GM13976 (cell line): Measurements from ENCODE around the gene GHR.

Experiments used
- DNase-seq: peaks from one replicate; pipeline ENCODE4 v3.0.0; 2012; ENCODE audit warnings: low spot score
- in situ Hi-C: fragments of 300-500 bp; cut with MboI; formaldehyde crosslinking; loops from one replicate; pipeline ENCODE4 v1.12.0; 2022; ENCODE audit warnings: low sequenced_read_pairs, mixed read lengths, inconsistent platforms; ENCODE audit not compliant: unreplicated experiment
- TF ChIP-seq, protein P1 (sequence below): IDR thresholded peaks from 2 replicates; pipeline ENCODE4 v1.5.1; 2012; ENCODE audit warnings: borderline replicate concordance, mild to moderate bottlenecking; ENCODE audit not compliant: insufficient read depth; ENCODE audit errors: extremely low read depth, missing control alignments, control extremely low read depth

GHR gene

DNA sequence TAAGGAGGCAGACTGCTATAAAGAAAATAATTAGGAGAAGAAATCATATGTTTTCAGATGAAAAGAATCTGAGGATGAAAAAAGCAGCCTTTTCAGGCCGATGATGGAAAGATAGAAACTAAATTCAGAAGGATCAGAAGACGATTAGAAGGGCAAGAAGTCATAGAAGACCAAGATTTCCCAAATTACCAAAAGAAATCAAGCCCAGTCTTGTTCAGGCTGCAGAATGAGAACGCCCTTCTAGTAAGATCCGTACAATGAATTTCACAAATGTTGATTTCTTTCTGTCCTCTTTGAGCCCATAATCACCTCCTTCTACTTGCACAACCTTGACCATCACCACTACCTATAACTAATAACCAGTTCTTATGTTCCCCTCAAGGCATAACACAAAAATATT, 218.8 kb downstream of the GHR start:
- TF ChIP-seq, protein P1, sequence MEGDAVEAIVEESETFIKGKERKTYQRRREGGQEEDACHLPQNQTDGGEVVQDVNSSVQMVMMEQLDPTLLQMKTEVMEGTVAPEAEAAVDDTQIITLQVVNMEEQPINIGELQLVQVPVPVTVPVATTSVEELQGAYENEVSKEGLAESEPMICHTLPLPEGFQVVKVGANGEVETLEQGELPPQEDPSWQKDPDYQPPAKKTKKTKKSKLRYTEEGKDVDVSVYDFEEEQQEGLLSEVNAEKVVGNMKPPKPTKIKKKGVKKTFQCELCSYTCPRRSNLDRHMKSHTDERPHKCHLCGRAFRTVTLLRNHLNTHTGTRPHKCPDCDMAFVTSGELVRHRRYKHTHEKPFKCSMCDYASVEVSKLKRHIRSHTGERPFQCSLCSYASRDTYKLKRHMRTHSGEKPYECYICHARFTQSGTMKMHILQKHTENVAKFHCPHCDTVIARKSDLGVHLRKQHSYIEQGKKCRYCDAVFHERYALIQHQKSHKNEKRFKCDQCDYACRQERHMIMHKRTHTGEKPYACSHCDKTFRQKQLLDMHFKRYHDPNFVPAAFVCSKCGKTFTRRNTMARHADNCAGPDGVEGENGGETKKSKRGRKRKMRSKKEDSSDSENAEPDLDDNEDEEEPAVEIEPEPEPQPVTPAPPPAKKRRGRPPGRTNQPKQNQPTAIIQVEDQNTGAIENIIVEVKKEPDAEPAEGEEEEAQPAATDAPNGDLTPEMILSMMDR: no peak
- in situ Hi-C loops: no loop called here
- no peak for DNase-seq

DNA sequence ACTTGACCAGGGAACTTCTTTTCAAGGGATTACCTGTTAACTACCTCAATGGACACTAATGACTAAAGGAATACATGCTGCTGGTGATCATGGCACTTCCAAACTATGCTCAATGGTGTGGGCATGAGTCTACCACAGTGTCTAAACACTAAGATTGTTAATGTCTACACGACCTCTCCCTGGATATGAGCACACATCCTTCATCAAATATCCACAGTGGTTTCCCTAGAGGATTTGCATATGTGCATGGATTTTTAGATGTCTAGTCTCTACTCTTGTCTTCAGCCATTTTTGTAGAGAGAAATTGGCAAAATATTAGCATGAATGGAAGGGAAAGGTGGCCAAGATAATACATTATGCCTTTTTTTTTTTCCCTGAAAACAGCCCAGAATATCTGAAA, 220.1 kb downstream of the GHR start:
- TF ChIP-seq, protein P1: no peak
- in situ Hi-C loops: no loop called here
- DNase-seq: no peak

DNA sequence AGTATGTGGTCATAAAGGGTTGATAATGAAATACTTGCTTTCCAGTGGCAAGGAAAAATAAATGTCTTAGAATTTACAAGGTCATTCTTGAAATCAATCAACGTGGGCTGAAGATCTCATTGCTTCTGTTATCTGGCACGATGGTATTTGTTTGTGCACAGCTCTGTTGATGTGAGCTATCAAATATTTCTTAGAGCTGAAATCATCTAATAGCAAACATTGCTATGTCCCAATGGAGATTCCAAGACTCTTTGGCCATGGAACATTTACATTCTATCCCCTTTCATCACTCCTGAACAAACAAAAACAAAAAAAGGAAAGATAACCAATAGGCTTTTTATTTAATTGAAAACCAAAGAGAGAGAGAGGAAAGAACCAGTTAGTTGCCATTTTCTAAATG, 221.9 kb downstream of the GHR start:
- TF ChIP-seq, protein P1: no peak
- in situ Hi-C loops: no loop called here
- no peak for DNase-seq

DNA sequence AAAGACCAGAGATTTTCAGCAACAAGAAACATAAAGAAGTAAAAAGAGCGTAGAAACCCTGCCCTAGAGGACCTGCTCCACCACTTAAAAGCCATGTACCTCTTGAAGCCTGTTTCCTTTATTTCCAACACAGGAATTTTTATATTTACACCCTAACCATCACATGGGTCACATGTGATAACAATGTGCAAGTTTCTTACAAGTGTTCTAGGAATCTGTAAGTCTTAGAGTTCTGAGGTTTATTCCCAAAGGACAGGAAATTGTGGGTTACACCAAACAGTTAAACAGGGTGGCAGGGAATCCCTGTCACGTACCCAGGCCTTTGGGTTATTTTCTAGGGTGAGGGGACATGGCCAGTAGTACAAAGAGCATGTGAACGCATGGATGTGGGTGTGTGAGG, 224.8 kb downstream of the GHR start:
- in situ Hi-C loops: no loop called here
- TF ChIP-seq, protein P1: no peak
- DNase-seq: no peak

DNA sequence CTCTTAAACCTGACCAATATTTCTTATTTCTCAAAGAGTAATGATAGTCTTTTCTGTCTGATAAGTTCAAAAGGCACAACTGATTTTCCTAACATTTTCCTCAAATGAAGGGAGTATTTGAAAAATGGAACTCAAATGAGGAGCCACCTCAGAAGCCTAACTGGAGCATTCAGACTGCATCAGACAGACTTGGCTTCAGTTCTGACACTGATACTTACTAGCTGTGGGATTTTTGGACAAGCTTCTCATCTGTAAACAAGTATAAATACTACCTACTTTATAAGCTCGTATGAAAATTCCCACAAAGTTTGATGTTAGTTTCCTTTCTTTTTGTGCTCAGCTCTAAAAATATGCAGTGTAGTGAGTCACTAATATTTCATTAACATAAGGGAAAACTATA, 225.7 kb downstream of the GHR start:
- in situ Hi-C loops: no loop called here
- TF ChIP-seq, protein P1: no peak
- DNase-seq: no peak

DNA sequence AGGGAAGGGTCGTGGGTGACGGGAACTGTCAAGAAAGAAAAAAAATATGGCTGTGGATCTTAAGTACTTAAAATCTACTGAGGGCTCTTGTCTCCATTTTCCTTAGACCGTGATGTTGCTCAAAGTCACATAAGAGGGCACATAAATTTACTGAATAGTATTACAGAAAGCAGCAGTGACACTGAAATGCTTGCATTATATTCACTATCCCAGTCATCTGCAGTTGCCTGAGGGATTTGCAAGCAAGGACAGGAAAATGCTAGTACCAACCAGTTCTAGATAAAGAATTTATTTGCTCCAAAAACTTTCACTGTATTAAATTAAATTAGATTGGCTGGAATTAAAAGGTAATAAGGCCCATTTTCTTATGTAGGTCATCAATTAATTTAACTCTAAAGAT, 226.8 kb downstream of the GHR start:
- TF ChIP-seq, protein P1: no peak
- no peak for DNase-seq
- in situ Hi-C loops: no loop called here

DNA sequence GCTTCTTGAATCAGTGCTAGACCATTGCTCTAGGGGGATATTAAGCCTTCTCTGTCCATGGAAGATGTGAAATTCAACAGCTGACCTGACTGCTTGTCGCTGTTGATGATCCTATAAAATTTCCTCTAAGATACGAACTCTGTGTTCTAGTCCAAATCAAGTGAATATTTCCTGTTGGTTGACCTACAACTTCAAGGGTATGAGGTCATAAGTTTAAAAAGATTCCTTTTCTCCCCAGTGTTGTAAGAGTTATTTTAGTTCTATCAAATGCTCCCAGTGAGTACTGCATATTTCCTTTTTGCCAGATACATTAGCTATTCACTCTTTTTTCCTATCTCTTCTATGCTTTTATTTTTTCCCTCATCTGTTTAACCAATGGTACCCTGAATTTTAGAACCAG, 230.5 kb downstream of the GHR start:
- TF ChIP-seq, protein P1: no peak
- no peak for DNase-seq
- in situ Hi-C loops: no loop called here
